LNCaP clone FGC (cell line): ENCODE results near the gene PVRIG.
"Not testable (repeated sequence)": the region's sequence is repeated elsewhere in the genome, so short reads cannot be mapped to it uniquely, and the experiment has no call there.

Source experiments
- DNase-seq: peaks from one replicate; pipeline ENCODE4 v3.0.0-alpha.2; 2011; ENCODE audit warnings: low read depth
- H3K4me3 ChIP-seq: 2 replicates; pipeline ENCODE4 v1.5.1; 2011; ENCODE audit warnings: mild to moderate bottlenecking, low read depth, low read length, control low read depth
- CTCF ChIP-seq: IDR thresholded peaks from 2 replicates; pipeline ENCODE4 v1.5.1; 2012; ENCODE audit warnings: mild to moderate bottlenecking; ENCODE audit not compliant: control insufficient read depth, insufficient read depth; ENCODE audit errors: extremely low read depth

PVRIG gene

GRCh38 chr7:100219801-100220585 lies at the start of gene PVRIG:
PVRIG (plus strand) TSS chr7:100219949; CDS start chr7:100219971, 22 bp downstream.
- not testable (repeated sequence) for H3K4me3 ChIP-seq, DNase-seq

- no peak for TF ChIP-seq CTCF
- no peak for DNase-seq
- H3K4me3 ChIP-seq, result no peak overlapping the region
Observed at GRCh38 chr7:100170101-100170897, 49.5 kb upstream of the PVRIG start.

- no peak overlapping the region for H3K4me3 ChIP-seq
- no peak for TF ChIP-seq CTCF
- no peak for DNase-seq
Observed at GRCh38 chr7:100171087-100171681, 48.6 kb upstream of the PVRIG start.

- no peak overlapping the region for H3K4me3 ChIP-seq
- DNase-seq, result no peak
- TF ChIP-seq CTCF, result no peak
Observed at GRCh38 chr7:100171840-100172239, 47.9 kb upstream of the PVRIG start.

- no peak overlapping the region for H3K4me3 ChIP-seq
- no peak for TF ChIP-seq CTCF
- no peak for DNase-seq
Observed at GRCh38 chr7:100173806-100174495, 45.8 kb upstream of the PVRIG start.

GRCh38 chr7:100174582-100174981 lies 45.2 kb upstream of the PVRIG start:
- DNase-seq, result no peak
- no peak overlapping the region for H3K4me3 ChIP-seq
- TF ChIP-seq CTCF, result no peak
